Suprapubic skin (tissue), 3 donors: ENCODE data around the gene MESP1.

Experiments
- CTCF ChIP-seq, 2 donors: fragments of 200-600 bp in 1 of 2; fragments of 450-650 bp in 1 of 2; sonication (generic) in 1 of 2; IDR thresholded peaks; one replicate each; pipeline ENCODE4 v1.5.1; 2016 to 2019; ENCODE audit warnings: antibody characterized with exemption in 2 of 2, mild to moderate bottlenecking in 1 of 2, moderate library complexity in 1 of 2
- POLR2A ChIP-seq, 2 donors: fragments of 450-650 bp; IDR thresholded peaks; one replicate each; pipeline ENCODE4 v1.6.1; 2017; ENCODE audit warnings: antibody characterized with exemption in 2 of 2, mild to moderate bottlenecking in 2 of 2, moderate library complexity in 2 of 2

GRCh38 chr15:89746386-89746780, 4.7 kb downstream of the MESP1 start:
- TF ChIP-seq CTCF (IDR thresholded peaks at IDR 0.05) (no peak), POLR2A (IDR thresholded peaks at IDR 0.05) (no peak)
